ENCODE results near the gene MEF2A.

MEF2A gene

DNA sequence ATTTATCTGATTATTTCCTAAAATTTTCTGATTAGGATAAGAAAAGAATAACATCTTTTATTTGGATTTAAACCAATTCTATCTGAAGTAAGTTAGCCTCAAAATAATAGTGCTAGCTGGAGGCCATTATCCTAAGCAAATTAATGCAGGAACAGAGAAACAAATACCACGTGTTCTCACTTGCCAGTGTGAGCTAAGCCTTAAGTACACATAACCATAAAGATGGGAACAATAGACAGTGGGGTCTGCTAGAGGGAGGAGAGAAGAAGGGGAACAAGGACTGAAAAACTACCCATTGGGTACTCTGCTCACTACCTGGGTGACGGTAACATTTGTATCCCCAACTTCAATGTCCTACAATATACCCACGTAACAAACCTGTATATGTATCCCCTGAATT, 198.7 kb downstream of the MEF2A start:
- DNase-seq (ENCODE audit: low read depth in 3 of 3): no peak

All from stimulated activated CD4-positive, alpha-beta T cell treated with anti-CD3 and anti-CD28 coated beads, TNF-alpha, amount 100 ng/mL, for 4 hours (primary cell).